ENCODE results near the gene SNX27. TPM values are rescaled to one million over a fixed set of nuclear protein-coding genes. Genes with fewer than 3 reads are reported as not detected.

Gene SNX27
- total RNA-seq, 2 donors from 2014 or later = 40.1 to 41.9 TPM

DNA sequence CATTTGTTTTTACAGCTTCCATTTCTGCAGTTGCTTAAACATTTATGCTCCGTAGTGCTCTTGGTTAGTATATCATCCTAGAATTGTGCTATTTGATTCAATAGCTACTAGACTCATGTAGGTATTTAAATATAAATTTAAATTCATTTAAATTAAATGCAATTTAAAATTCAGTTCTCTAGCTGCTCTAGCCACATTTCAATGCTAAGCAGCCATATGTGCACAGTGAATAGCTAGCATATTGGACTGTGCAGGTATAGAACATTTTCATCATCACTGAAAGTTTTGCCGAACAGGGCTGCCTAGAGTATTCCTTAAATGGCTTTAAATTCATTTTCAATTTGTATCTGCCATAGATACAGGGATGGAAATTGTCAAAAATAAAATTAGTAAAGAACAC is 72.3 kb downstream of the SNX27 start:
- intact Hi-C loops (cut with DNase I) = no loop called here
- DNase-seq (ENCODE audit: low spot score) = no peak

DNA sequence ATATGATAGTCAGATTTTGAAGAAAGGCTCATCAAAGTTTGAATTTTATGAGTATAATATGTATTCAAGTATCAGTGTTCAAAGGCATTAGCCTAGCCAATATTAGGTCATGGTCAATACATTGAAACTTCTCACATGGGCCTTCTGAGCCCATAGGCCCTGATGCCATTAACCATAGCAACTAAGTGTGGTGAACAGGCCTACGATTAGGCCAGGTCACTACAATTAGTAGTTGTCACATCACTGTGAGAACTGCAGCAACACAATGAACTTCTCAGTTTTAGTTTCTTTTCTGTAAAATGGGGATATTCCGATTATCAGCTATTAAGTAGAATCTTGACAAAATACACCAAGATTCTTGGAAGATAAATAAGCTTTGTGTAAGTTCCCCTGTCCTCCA is 74.7 kb downstream of the SNX27 start:
- intact Hi-C loops (cut with DNase I) = no loop called here
- no peak for DNase-seq (ENCODE audit: low spot score)

DNA sequence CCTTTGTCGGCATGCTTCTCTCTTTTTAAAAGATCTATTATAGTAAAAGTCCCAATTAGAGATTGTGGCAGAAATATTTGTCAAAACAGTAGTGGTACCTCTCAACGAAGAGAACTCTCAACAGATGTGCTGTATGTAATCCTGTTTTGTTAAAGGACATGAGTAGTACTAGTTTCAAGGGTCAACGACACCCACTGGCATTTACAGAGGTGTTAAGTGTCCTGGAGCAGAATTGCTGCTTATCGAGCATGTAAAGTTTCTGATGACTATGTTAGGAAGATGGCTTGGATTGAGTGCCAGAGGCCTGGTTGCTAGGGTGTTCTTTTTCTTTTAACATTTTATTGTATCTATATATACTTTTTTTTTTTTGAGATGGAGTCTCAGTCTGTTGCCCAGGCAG is 77.6 kb downstream of the SNX27 start:
- DNase-seq (ENCODE audit: low spot score) = no peak
- intact Hi-C loops (cut with DNase I) = no loop called here

DNA sequence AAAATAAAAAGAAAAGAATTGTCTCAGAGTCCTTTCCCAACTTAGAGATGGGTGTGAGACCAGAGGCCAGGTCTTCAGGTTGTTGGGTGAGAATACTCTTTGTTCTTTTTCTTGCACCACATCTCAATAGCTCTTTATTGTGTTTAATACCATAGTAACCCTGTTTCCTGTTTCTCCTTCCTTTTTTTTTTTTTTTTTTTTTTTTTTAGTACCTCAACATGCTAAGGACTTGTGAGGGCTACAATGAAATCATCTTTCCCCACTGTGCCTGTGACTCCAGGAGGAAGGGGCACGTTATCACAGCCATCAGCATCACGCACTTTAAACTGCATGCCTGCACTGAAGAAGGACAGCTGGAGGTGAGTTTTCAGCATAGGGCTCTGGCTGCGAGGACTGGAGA is 80.4 kb downstream of the SNX27 start:
- no peak for DNase-seq (ENCODE audit: low spot score)
- intact Hi-C loops (cut with DNase I) = no loop called here

DNA sequence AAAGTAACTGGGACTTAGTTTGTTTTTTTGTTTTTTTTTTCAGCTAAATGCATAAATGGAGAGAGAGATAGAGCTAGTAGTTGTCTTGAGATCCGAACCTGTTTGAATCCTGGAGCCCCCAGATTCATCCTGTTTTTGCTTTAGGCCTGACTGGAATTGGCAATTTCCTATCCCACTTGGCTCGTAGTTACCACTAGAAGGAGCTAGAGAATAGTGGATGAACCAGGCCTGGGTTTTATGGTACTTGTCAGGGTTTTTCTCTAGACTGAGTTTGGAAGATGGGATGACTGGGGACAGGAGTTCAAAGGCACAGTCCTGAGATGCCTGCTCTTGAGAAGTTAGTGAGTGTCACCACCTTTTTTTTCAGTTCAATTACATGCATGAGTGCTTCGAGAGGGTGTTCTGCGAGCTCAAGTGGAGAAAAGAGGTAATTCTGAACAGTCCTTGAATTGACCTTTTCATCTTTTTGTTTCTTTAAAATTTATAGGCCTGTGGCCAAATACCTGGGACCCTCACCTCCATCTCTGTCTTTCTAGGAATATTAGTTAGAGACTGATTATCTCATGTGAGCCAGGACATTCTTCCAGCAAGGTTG is 81.3 kb downstream of the SNX27 start:
- DNase-seq (ENCODE audit: low spot score) = no peak
- intact Hi-C loops (cut with DNase I) = no loop called here

DNA sequence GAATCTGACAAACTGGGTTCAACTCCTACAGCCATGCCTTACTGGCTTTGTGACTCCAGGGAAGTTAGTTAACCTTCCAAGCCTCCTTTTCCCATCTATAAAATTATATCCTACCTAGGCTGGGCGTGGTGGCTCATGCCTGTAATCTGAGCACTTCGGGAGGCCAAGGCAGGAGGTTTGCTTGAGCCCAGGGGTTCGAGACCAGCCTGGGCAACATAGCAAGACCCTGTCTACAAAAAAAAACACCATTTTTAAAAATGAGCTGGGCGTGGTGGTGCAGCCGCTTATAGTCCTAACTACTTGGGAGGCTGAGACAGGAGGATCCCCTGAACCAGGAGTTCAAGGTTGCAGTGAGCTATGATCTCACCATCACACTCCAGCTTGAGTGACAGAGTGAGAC is 89.7 kb downstream of the SNX27 start:
- no peak for DNase-seq (ENCODE audit: low spot score)
- intact Hi-C loops (cut with DNase I) = no loop called here

DNA sequence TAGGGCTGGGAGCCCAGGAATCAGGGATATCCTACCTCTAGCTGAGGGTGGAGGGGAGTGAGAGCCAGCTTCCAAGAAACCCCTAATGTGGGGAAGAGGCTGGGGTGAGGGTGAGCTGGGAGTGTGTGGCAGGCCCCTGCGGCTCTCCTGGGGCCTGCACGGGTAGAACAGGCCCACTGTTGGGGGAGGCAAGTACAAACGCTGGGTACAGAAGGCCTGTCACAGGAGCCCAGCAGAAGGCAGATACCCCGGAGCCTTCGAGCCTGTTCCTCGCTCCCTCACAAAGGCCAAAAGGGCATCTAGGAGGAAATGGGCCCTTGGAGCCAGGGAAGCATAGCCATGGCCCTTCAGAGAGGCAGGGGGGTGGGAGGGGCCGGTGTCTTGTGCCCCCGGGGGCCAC is 91.1 kb downstream of the SNX27 start:
- no peak for DNase-seq (ENCODE audit: low spot score)
- intact Hi-C loops (cut with DNase I) = no loop called here

DNA sequence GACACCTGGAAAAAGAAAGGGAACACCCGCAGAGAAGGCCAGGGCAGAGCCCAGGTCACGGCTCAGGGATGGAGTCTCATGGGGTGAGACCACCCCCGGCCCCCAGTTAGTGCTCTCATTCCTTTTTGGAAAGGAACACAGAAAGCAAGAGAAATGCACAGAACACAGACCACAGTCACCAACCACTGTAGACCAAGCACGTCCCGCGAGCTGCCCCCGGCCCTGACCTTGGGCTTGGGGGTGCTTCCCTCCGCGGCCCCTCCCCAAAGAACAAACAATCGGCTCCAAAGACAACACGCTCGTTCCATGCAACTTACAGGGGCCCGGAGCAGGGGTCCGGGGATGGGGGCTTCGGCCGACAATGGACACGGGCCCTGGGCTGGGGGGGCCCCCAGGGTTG is 92.0 kb downstream of the SNX27 start:
- DNase-seq (ENCODE audit: low spot score) = no peak
- intact Hi-C loops (cut with DNase I) = no loop called here

DNA sequence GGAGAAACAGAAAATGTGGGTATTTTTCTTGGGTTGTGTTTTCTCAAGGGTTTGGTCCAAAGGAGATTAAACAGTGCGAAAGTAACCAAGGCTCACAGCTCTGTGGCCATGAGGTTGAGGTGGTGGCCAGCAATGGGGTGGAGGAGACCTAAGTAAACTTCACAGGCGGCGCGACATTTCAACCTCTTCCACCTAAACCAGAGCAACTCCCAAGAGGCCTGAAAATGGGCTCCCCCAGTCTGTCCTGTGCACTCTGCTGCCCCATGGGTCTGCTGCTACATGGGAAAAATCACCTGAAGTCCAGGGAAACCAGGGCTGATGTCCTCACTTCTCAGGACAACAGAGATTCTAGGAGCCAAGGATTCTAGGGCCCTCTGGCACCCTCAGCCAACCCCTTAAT is 92.4 kb downstream of the SNX27 start:
- intact Hi-C loops (cut with DNase I) = no loop called here
- DNase-seq (ENCODE audit: low spot score) = no peak

DNA sequence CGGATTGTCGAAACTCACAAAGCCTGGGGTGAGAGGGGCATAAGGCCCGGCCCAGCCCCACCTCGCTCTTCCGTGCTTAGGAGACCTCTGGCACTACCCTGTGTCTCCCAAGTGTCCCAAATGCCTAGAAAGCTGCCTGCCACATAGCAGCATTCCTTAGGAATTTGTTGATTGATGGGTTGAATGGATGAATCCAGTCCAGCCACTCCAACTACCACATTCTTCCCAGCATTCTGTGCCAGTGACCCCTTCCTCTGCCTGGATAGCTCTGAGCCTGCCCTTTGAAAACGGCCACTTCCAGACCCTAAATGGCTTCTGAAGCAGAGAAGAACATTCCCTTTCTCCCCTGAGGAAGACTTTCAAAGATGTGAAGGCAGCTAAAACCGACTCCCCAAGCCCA is 93.3 kb downstream of the SNX27 start:
- intact Hi-C loops (cut with DNase I) = no loop called here
- DNase-seq (ENCODE audit: low spot score) = no peak

DNA sequence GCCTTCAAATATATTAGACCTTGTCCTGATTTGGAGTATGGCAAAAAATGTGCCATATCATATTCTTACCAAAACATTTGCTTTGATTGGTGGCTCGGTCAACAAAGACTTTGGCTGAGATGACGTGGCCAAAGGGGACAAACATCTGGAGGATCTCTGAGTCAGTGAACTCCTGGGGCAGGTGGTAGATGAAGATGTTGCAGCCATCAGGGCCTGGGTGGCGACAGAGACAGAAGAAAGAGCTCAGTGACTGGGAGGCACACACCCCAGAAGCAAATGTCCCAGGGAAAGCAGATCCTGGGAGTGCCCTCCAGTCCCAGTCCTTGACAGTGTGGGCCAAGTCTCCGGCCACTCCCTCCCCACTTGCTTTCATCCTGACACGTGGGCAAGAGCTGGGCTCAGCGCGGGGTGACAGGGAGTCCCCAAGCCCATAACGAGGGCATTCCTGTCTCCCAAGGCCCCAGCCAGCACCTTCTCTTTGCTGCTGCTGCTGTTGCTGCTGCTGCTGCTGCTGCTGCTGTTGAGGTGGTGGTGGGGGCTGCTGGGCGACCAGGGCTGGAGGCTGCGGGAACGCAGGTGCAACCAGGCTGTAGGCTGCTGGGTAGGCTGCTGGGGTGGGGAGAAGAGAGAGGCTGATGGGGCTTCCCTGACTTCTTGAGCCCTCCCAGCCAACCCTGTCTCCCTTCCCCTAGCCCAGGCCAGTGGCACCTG is 94.1 kb downstream of the SNX27 start:
- no peak for DNase-seq (ENCODE audit: low spot score)
- intact Hi-C loops (cut with DNase I) = no loop called here

DNA sequence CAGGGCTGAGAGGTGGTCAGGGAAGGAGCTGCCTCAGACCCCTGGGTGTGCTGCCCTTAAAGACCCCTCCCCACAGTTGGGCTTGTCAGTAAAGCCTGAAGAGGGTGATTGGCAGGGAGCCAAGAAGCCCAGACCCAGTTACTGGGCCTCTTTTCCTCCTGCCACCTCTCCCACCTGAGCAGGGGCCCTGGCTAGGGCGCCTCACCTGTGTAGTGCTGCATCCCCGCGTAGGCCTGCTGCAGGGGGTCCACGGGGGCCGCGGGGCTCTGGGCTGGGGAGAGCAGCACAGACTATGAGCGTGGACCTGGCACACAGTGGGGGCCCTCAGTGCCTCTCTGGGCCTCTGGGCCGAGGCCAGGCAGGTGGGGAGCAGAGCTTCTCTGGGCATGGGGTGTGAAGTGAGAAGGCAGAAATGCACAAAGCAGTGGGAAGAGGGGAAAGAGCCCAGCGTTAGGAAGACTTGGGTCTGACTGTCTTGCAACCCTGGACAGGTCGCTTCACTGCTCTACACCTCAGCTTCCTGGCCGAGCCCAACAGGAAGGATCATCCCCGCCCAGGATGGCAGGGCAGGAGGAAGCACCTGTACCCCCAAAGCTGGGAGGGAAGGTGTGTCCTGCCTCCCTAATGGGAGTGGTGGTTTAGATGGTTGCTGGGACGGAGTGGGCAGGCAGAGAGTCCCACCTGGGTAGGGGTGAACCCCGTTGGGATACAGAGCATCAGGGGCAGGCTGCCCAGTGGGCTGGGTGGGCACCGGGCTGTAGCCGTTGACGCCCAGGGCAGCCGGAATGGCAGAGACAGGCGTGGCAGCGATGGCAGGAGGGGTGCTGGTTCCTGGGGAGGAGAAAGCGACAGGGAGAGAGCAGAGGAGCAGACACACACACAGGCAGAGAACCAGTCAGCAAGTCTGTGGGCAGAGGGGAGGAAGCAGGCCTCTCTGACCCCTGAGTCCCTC is 94.9 kb downstream of the SNX27 start:
- intact Hi-C loops (cut with DNase I) = no loop called here
- no peak for DNase-seq (ENCODE audit: low spot score)

DNA sequence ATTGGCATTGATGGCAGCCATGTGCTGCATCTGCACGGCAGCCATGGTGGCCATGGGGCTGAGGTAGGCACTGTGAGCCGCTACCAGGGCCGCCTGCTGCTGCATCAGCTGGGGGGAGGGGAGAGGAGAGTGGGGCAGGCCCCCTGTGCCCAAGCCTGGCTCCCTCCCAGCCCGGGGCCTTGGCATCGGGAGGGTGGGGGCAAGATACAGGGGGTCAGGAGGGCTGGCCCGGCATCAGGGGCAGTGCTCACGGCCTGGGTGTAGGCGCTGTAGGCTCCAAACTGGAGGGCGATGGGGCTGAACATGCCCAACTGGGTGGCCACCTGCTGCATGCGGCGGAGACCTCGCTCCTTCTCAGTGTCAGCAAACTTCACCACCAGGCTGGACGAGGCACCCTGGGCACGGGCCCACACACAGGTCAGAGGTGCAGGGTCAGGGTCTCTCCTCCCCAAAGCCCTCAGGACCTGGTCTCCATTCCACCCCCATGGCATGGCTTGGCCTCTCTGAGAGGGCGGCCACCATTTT is 95.8 kb downstream of the SNX27 start:
- intact Hi-C loops (cut with DNase I) = no loop called here
- no peak for DNase-seq (ENCODE audit: low spot score)

DNA sequence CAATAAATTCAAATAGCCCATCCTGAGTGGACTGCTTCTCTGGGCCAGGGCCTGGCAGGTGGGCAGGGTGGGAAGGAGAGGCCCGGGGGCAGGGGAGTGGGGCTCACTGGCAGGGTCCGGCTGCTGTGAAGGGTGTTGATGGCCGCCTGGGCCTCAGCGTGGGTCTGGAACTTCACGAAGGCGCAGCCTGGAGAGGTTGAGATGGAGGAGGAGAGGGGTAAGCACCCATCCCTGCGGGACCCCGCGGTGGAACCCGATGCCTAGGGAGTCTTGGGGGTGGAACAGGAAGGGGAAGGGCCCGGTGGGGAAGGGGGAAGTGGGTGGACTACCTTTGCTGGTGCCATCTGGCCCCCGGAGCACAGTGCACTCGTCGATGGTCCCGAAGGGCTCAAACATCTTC is 97.0 kb downstream of the SNX27 start:
- no peak for DNase-seq (ENCODE audit: low spot score)
- intact Hi-C loops (cut with DNase I) = no loop called here

DNA sequence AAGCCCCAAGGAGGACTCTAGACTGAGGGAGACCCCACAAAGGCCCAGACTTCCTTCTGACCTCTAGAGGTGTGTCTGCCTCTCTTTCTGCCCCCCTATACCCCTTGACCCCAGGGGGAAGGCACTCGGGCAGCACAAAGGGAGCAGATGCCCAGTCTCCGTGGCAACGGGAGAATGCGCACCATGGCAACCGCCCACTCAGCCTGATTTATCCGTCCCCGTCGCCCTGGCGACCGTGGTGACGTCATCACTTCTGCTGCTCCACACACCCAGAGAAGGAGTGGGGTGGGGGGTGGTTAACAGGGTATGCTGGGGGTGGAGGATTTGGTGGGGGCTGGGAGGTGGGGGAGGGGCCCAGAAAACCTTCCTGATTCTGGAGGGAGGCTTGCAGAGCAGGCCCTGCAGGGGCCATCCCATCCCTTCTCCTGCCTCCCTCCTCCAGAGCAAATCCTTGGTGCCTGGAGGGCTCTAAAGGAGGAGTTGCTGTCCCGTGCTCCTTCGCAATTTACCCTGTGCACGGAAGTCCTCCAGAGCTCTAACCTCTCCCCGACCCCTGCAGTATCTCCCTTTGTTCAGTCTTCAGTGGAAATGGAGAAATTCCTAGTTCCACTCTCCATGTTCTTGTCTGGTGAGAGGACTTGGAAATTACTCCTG is 98.5 kb downstream of the SNX27 start:
- intact Hi-C loops (cut with DNase I) = no loop called here

DNA sequence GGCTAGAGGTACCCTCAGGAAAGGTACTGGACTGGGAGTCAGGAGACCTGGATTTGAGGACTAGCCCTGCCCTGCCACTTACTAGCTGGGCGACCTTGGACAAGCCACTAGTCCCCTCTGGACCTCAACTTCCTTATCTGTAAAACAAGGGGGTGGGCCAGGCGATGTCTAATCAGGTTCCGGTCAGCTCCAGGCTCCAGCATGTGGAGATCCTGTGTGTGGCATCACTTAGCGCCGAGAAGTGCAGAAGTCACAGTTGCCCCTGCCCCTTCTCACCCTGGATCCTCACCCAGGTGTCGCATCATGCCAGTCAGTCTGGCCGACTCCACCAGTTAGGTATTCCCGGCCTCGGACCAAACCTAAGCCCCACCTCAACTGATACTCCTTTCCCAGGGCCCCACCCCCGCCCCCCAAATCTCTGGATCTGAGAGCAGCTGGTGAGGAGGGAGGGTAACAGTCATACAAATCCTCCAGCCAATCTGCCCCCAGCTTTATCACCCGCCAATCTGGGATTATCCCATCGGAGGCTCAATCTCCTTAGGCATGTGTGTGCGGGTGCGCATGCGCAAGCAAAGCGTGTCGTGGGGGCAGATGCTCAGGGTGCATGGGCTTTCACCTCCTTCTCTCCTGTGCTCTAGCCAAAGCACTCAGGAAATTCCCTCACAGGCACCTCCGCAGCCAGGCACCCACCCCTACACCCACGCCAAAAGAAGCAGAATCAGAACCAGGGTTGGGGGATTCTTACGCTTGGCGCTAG is 99.4 kb downstream of the SNX27 start:
- intact Hi-C loops (cut with DNase I) = no loop called here
- DNase-seq (ENCODE audit: low spot score) = no peak

More for the DNA sequence above, 98.5 kb downstream of the SNX27 start:
- no peak for DNase-seq (ENCODE audit: low spot score)

DNA sequence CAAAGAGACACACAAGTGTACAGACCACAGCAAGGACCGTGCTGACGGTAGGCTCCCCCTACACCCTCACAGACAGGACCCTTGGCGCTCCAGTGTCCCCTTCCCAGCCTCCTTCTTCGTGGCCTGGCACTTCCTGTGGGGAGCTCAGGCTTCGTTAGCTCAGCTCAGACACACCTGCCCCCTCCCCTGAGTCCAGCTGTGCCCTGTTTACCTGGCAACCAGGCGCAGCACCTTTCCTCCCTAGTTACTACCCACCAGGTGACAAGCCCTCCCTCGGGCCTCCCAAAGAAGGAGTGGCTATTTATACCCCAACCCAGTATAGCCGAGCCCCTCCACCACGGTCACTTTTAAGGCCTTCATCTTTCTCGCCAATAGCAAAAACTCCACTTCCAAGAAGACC is 100.1 kb downstream of the SNX27 start:
- DNase-seq (ENCODE audit: low spot score) = no peak
- intact Hi-C loops (cut with DNase I) = no loop called here

DNA sequence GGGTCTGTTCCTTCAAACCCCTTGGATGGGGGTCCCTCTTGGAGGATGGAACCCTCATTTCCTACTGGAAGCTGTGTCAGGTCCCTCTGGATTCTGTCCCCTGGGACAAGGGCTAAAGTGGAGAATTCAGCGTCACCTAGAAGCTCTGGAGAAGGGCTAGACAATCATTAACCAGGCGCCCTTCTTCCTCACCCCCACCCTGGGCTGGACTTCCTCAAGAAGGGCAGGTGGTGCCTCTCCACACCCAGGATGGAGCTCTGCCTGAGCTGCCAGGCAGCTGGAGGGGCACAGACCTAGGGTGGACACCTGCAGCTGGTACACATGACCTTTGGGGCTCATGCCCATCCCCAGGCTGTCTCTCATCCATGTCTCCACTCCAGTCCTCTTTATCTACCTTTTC is 101.2 kb downstream of the SNX27 start:
- DNase-seq (ENCODE audit: low spot score) = no peak
- intact Hi-C loops (cut with DNase I) = no loop called here

DNA sequence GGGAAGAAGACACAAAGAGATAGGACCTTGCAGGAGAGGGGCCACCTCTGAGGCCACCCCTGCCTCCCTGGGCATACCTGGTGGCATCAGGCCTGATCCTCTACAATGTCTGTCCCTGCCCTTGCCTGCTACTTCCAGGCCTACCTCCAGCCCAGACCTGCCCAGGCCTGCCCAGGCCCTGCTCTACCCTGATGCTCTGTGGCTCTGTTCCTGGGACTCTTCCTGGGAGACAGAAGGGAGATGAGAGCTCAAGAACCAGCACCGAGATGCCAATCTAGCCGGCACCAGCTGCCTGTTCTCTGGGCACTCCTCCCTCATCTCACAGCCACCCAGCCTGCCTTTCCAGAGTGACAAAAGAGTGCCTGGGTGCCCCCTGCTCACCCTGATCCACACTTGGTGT is 102.0 kb downstream of the SNX27 start:
- no peak for DNase-seq (ENCODE audit: low spot score)
- intact Hi-C loops (cut with DNase I) = no loop called here
